Measurements from ENCODE around the gene SNX7. TPM values are rescaled to one million over a fixed set of nuclear protein-coding genes. Genes with fewer than 3 reads are reported as not detected.

The SNX7 gene
- total and polyA plus RNA-seq, 4 experiments from 2014 or later, result 0.35 to 0.83 (median 0.52) TPM

DNA sequence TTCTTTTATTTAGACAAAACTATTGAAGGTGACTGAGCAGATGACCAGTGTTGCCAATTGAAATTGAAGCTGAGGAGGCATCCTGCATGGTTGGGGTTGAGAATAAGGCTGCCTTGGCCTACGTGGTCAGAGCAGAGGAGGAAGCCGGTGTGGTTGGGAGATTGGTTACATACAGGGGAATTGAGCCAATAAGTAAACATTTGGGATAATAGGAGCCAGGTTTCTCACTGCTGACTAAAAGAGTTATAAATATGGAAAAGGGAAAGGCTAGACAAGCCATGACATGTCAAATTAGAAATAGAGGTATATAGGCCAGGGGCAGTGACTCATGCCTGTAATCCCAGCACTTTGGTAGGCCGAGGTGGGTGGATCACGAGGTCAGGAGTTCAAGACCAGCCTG is 15.8 kb downstream of the SNX7 start:
- no peaks in the 10 kb centered on the region for H3K4me1 Mint-ChIP-seq
- CTCF ChIA-PET (ENCODE audit: partially characterized antibody), result no interaction called here
- POLR2A ChIA-PET (ENCODE audit: partially characterized antibody), result no interaction called here
- no peak overlapping the region for H3K4me3 Mint-ChIP-seq
- no peak overlapping the region for H3K27ac Mint-ChIP-seq
- no peaks in the 10 kb centered on the region for H3K36me3 ChIP-seq (ENCODE audit: insufficient read depth, low read length)
- intact Hi-C loops (cut with micrococcal nuclease), result no loop called here
- no peak for DNase-seq
- no peaks in the 10 kb centered on the region for H3K9me3 ChIP-seq (ENCODE audit: control insufficient read depth in 1 of 2, low read length in 2 of 2)
- peaks cover 2 to 4% of the 10 kb centered on the region in 2 donors for H3K27me3 Mint-ChIP-seq
- no peaks in the 10 kb centered on the region for H3K4me1 ChIP-seq (ENCODE audit: insufficient read depth, low read length)
- H3K27me3 ChIP-seq (ENCODE audit: insufficient read depth, low read length), result no peaks in the 10 kb centered on the region
- H3K4me3 ChIP-seq (ENCODE audit: low read length in 2 of 2), result no peak overlapping the region
- no peak overlapping the region for H3K27ac ChIP-seq (ENCODE audit: low read depth, low read length)
- no peaks in the 10 kb centered on the region for H3K36me3 Mint-ChIP-seq
- H3K9me3 Mint-ChIP-seq, result peaks cover 0 to 9% (median 0%) of the 10 kb centered on the region in 8 donors

DNA sequence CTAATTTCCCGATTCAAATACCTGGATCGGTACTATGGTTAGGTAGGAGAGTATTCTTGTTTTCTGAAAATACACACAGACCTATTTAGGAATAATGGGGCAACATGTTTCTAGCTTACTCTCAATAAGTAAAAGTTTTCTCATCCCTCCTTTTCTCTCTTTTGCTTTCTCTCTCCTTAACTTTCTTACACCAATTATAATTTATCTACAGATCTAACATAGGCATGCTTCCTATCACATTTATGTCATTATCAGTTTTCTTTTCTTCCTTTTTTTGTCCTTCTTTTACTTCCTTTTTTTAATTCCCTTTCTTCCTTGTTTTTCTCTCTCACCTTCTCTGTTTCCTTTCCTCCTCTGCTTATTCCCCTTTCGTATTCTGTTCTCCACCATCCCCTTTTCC is 20.3 kb downstream of the SNX7 start:
- no peaks in the 10 kb centered on the region for H3K36me3 ChIP-seq (ENCODE audit: insufficient read depth, low read length)
- no peaks in the 10 kb centered on the region for H3K9me3 ChIP-seq (ENCODE audit: control insufficient read depth in 1 of 2, low read length in 2 of 2)
- Mint-ChIP-seq H3K27me3 (peaks cover 0 to 4% of the 10 kb centered on the region in 2 donors), H3K4me1 (no peaks in the 10 kb centered on the region), H3K4me3 (no peak overlapping the region), H3K36me3 (no peaks in the 10 kb centered on the region), H3K27ac (no peak overlapping the region), H3K9me3 (peaks cover 0 to 10% (median 0%) of the 10 kb centered on the region in 8 donors)
- intact Hi-C loops (cut with micrococcal nuclease), result no loop called here
- no peaks in the 10 kb centered on the region for H3K27me3 ChIP-seq (ENCODE audit: insufficient read depth, low read length)
- DNase-seq, result no peak
- no peaks in the 10 kb centered on the region for H3K4me1 ChIP-seq (ENCODE audit: insufficient read depth, low read length)
- POLR2A ChIA-PET (ENCODE audit: partially characterized antibody), result no interaction called here
- no peak overlapping the region for H3K4me3 ChIP-seq (ENCODE audit: low read length in 2 of 2)
- no peak overlapping the region for H3K27ac ChIP-seq (ENCODE audit: low read depth, low read length)
- CTCF ChIA-PET (ENCODE audit: partially characterized antibody), result no interaction called here

DNA sequence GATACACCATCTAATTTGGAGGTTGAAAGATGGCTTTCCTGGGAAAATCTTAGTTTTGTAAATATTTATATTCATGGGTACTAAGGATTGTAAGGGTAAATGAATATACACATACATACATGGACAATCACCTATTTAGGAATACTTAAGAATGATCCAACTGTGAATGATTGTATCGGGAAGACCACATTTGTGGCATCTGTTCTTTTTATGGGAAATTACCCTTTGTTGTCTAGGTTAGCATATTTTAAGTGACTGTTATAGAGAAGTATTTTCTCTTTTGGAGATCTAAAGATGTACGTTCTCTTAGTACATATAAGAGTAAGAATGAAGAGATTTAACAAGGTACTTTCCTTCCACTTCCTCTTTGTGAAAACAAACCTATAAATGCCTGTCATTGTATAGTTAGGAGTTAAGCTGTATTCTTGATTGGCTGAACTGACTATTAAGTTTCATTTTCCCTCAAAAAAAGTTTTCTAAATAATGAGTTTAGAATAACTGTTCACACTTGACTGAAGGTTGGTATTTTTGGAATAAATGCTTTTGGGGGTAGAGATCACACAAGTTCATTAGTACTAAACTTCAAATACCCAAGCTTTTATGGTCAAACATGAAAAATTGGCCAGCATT is 26.7 kb downstream of the SNX7 start:
- POLR2A ChIA-PET (ENCODE audit: partially characterized antibody), result no interaction called here

DNA sequence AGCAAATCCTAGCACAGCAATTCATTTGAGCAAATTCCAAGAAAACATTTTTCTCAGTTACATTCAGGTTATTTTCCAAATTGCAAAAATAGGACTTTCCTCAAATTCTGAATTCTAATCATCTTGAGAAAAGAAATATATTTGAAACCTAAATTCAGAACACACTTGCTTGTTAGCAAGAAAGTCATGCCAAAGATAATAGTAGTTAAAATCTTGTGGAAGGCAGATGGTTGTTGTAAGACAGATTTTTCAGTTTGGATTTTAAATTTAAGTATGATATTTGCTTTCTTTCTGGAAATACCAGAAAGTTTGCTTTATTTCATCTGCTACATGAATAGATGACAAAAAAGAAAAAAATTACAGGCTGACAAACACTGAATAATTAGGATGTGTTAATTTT is 29.1 kb downstream of the SNX7 start:
- no peaks in the 10 kb centered on the region for H3K4me1 Mint-ChIP-seq
- H3K27me3 Mint-ChIP-seq, result no peaks in the 10 kb centered on the region
- no peaks in the 10 kb centered on the region for H3K4me1 ChIP-seq (ENCODE audit: insufficient read depth, low read length)
- no peak for DNase-seq
- no peaks in the 10 kb centered on the region for H3K9me3 ChIP-seq (ENCODE audit: control insufficient read depth in 1 of 2, low read length in 2 of 2)
- no peak overlapping the region for H3K27ac ChIP-seq (ENCODE audit: low read depth, low read length)
- H3K36me3 Mint-ChIP-seq, result no peaks in the 10 kb centered on the region
- ChIA-PET CTCF (ENCODE audit: partially characterized antibody) (no interaction called here), POLR2A (ENCODE audit: partially characterized antibody) (no interaction called here)
- H3K27me3 ChIP-seq (ENCODE audit: insufficient read depth, low read length), result no peaks in the 10 kb centered on the region
- H3K4me3 Mint-ChIP-seq, result no peak overlapping the region
- H3K27ac Mint-ChIP-seq, result no peak overlapping the region
- H3K36me3 ChIP-seq (ENCODE audit: insufficient read depth, low read length), result no peaks in the 10 kb centered on the region
- H3K4me3 ChIP-seq (ENCODE audit: low read length in 2 of 2), result no peak overlapping the region
- intact Hi-C loops (cut with micrococcal nuclease), result no loop called here
- no peaks in the 10 kb centered on the region for H3K9me3 Mint-ChIP-seq

More for the DNA sequence above, 26.7 kb downstream of the SNX7 start:
- Histone ChIP-seq H3K4me3 (ENCODE audit: low read length in 2 of 2) (no peak overlapping the region), H3K4me1 (ENCODE audit: insufficient read depth, low read length) (no peaks in the 10 kb centered on the region), H3K9me3 (ENCODE audit: control insufficient read depth in 1 of 2, low read length in 2 of 2) (no peaks in the 10 kb centered on the region), H3K36me3 (ENCODE audit: insufficient read depth, low read length) (no peaks in the 10 kb centered on the region), H3K27me3 (ENCODE audit: insufficient read depth, low read length) (no peaks in the 10 kb centered on the region), H3K27ac (ENCODE audit: low read depth, low read length) (no peak overlapping the region)
- CTCF ChIA-PET (ENCODE audit: partially characterized antibody), result no interaction called here
- H3K27ac Mint-ChIP-seq, result no peak overlapping the region
- no peak for DNase-seq
- no peaks in the 10 kb centered on the region for H3K36me3 Mint-ChIP-seq
- H3K27me3 Mint-ChIP-seq, result no peaks in the 10 kb centered on the region
- H3K4me3 Mint-ChIP-seq, result no peak overlapping the region
- H3K9me3 Mint-ChIP-seq, result no peaks in the 10 kb centered on the region
- intact Hi-C loops (cut with micrococcal nuclease), result no loop called here
- no peaks in the 10 kb centered on the region for H3K4me1 Mint-ChIP-seq

DNA sequence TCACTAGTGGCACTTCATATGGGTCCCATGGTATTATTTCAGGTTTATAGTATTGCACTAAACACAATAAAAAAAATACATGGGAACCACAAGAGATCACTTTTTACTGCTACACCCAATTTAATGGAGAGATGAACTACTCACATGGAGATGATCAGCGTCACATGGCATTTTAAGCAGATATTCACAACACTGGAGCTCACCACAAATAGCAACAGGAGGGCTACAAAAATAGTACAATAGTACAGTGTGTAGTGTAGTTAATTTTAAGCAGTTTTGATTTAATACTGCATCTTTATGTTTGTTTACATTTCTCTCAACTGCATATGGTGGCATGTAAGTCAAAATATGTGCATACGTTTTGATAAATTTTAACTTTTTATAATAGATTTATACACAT is 31.0 kb downstream of the SNX7 start:
- peaks cover 0 to 2% of the 10 kb centered on the region in 2 donors for H3K27me3 Mint-ChIP-seq
- ChIA-PET POLR2A (ENCODE audit: partially characterized antibody) (no interaction called here), CTCF (ENCODE audit: partially characterized antibody) (no interaction called here)
- H3K4me1 ChIP-seq (ENCODE audit: insufficient read depth, low read length), result no peaks in the 10 kb centered on the region
- H3K27ac Mint-ChIP-seq, result no peak overlapping the region
- no peaks in the 10 kb centered on the region for H3K4me1 Mint-ChIP-seq
- no peaks in the 10 kb centered on the region for H3K9me3 Mint-ChIP-seq
- H3K4me3 Mint-ChIP-seq, result no peak overlapping the region
- no peaks in the 10 kb centered on the region for H3K9me3 ChIP-seq (ENCODE audit: control insufficient read depth in 1 of 2, low read length in 2 of 2)
- H3K36me3 Mint-ChIP-seq, result no peaks in the 10 kb centered on the region
- DNase-seq, result no peak
- no peaks in the 10 kb centered on the region for H3K27me3 ChIP-seq (ENCODE audit: insufficient read depth, low read length)
- H3K27ac ChIP-seq (ENCODE audit: low read depth, low read length), result no peak overlapping the region
- no peaks in the 10 kb centered on the region for H3K36me3 ChIP-seq (ENCODE audit: insufficient read depth, low read length)
- H3K4me3 ChIP-seq (ENCODE audit: low read length in 2 of 2), result no peak overlapping the region
- intact Hi-C loops (cut with micrococcal nuclease), result no loop called here

DNA sequence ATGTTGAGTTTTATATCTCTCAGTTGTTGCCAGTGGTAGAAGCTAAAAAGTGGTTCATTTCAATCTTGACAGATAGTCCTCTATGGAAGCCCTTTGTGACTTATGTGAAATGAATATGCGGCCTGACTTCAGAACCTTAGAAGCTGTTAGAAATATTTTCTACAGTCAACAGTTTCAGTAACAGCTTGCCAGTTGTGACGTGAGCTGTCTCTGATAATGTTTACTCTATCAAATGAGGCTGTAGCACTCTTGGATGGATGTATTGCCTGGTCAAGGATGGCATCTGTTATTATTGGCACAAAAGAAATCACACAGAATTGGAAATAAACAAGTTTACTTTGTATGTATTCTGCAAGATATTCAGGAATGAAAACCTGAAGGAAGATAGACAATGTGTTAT is 31.9 kb downstream of the SNX7 start:
- DNase-seq, result no peak
- Mint-ChIP-seq H3K36me3 (no peaks in the 10 kb centered on the region), H3K9me3 (no peaks in the 10 kb centered on the region), H3K4me3 (no peak overlapping the region), H3K27ac (no peak overlapping the region), H3K27me3 (peaks cover 0 to 2% of the 10 kb centered on the region in 2 donors), H3K4me1 (no peaks in the 10 kb centered on the region)
- CTCF ChIA-PET (ENCODE audit: partially characterized antibody), result no interaction called here
- Histone ChIP-seq H3K27ac (ENCODE audit: low read depth, low read length) (no peak overlapping the region), H3K9me3 (ENCODE audit: control insufficient read depth in 1 of 2, low read length in 2 of 2) (no peaks in the 10 kb centered on the region), H3K4me3 (ENCODE audit: low read length in 2 of 2) (no peak overlapping the region), H3K36me3 (ENCODE audit: insufficient read depth, low read length) (no peaks in the 10 kb centered on the region), H3K27me3 (ENCODE audit: insufficient read depth, low read length) (no peaks in the 10 kb centered on the region), H3K4me1 (ENCODE audit: insufficient read depth, low read length) (no peaks in the 10 kb centered on the region)
- intact Hi-C loops (cut with micrococcal nuclease), result no loop called here
- POLR2A ChIA-PET (ENCODE audit: partially characterized antibody), result no interaction called here

DNA sequence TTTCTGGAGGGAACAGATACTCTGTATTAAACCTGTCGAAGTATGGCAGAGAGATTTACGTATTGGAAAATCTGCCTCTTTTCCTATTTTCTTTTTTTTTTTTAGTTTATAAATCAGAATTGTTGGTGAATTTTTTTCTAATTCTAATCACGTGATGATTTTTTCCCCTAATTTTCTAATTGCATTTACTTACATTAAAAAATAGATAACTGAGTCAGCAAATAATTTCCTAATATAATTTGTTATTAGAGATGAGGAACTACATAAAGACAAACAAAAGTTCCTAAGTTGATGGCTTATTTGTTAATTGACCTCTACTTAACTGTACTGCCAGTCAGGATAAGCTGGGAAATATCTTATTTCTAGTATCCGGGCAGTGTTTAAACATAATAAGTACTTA is 34.6 kb downstream of the SNX7 start:
- no peaks in the 10 kb centered on the region for H3K27me3 ChIP-seq (ENCODE audit: insufficient read depth, low read length)
- H3K9me3 ChIP-seq (ENCODE audit: control insufficient read depth in 1 of 2, low read length in 2 of 2), result no peaks in the 10 kb centered on the region
- Mint-ChIP-seq H3K4me3 (no peak overlapping the region), H3K36me3 (no peaks in the 10 kb centered on the region), H3K9me3 (no peaks in the 10 kb centered on the region), H3K27me3 (peaks cover 0 to 2% of the 10 kb centered on the region in 2 donors), H3K4me1 (no peaks in the 10 kb centered on the region), H3K27ac (no peak overlapping the region)
- intact Hi-C loops (cut with micrococcal nuclease), result no loop called here
- H3K4me1 ChIP-seq (ENCODE audit: insufficient read depth, low read length), result no peaks in the 10 kb centered on the region
- H3K27ac ChIP-seq (ENCODE audit: low read depth, low read length), result no peak overlapping the region
- CTCF ChIA-PET (ENCODE audit: partially characterized antibody), result no interaction called here
- POLR2A ChIA-PET (ENCODE audit: partially characterized antibody), result no interaction called here
- no peak overlapping the region for H3K4me3 ChIP-seq (ENCODE audit: low read length in 2 of 2)
- H3K36me3 ChIP-seq (ENCODE audit: insufficient read depth, low read length), result no peaks in the 10 kb centered on the region
- no peak for DNase-seq

DNA sequence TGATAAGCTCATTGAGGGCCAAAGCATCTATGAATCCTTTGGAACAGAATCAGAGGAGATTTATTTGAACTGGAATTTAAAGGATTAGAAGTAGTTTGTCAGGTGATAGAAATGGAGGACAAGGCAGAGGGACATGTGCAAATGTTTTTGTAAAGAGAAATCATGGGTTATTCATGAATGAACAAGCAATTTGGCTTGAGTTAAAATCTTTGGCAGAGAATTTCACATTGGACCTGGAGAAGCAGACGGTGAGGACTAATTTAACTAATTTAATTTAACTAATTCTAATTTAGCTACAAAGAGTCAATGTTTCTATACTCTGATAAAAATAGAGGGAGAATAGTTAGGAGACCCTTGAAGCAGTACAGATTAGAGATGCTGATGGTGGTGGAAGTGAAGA is 36.3 kb downstream of the SNX7 start:
- CTCF ChIA-PET (ENCODE audit: partially characterized antibody), result no interaction called here

More for the DNA sequence above, 36.3 kb downstream of the SNX7 start:
- H3K4me3 ChIP-seq (ENCODE audit: low read length in 2 of 2), result no peak overlapping the region
- no peaks in the 10 kb centered on the region for H3K9me3 Mint-ChIP-seq
- no peaks in the 10 kb centered on the region for H3K36me3 ChIP-seq (ENCODE audit: insufficient read depth, low read length)
- H3K27me3 Mint-ChIP-seq, result peaks cover 0 to 2% of the 10 kb centered on the region in 2 donors
- H3K27me3 ChIP-seq (ENCODE audit: insufficient read depth, low read length), result no peaks in the 10 kb centered on the region
- no peak overlapping the region for H3K27ac ChIP-seq (ENCODE audit: low read depth, low read length)
- no peaks in the 10 kb centered on the region for H3K4me1 ChIP-seq (ENCODE audit: insufficient read depth, low read length)
- intact Hi-C loops (cut with micrococcal nuclease), result no loop called here
- no peaks in the 10 kb centered on the region for H3K4me1 Mint-ChIP-seq
- POLR2A ChIA-PET (ENCODE audit: partially characterized antibody), result no interaction called here
- no peak overlapping the region for H3K27ac Mint-ChIP-seq
- no peaks in the 10 kb centered on the region for H3K9me3 ChIP-seq (ENCODE audit: control insufficient read depth in 1 of 2, low read length in 2 of 2)
- no peak for DNase-seq
- no peaks in the 10 kb centered on the region for H3K36me3 Mint-ChIP-seq
- H3K4me3 Mint-ChIP-seq, result no peak overlapping the region
